A549 (cell line): ENCODE measurements around the gene COMMD6. TPM values are rescaled to one million over a fixed set of nuclear protein-coding genes. Genes with fewer than 3 reads are reported as not detected.
"Not testable (repeated sequence)": the region's sequence is repeated elsewhere in the genome, so short reads cannot be mapped to it uniquely, and the experiment has no call there.

ENCODE experiments used
- ATAC-seq, 2 experiments: fragments of 200-7000 bp in 1 of 2; fragments of >200 bp in 1 of 2; cut with Nextera tagmentation in 1 of 2; cut with Tn5 transposase in 1 of 2; 3 replicates each; pipeline versions ENCODE4 v1.8.0 to v1.9.1; 2018 to 2020; ENCODE audit warnings: mild to moderate bottlenecking in 1 of 2, moderate library complexity in 1 of 2
- CTCF ChIA-PET: fragments of 300-600 bp; sonication (Branson Sonifier 250); formaldehyde crosslinking; extraction: SDS; loops from one replicate; lab custom pipeline; 2021; ENCODE audit warnings: antibody characterized with exemption, inconsistent platforms; lab: Yijun Ruan, JAX
- POLR2A ChIA-PET: fragments of 350-600 bp; formaldehyde crosslinking; extraction: SDS; loops from one replicate; lab custom pipeline; 2021; ENCODE audit warnings: antibody characterized with exemption, inconsistent platforms; lab: Yijun Ruan, JAX
- DNase-seq, 2 experiments: peaks; one replicate each; pipeline versions ENCODE4 v3.0.0 to v3.0.0-alpha.2; 2011 to 2016; ENCODE audit warnings: low read depth in 1 of 2, low spot score in 1 of 2
- FAIRE-seq: peaks from 2 replicates; lab custom pipeline; 2011; peaks lifted over from hg19 to GRCh38; lab: Jason Lieb, UNC
- H3K27ac ChIP-seq, 2 experiments: fragments of >200 bp; sonication (Bioruptor Twin); formaldehyde crosslinking; 3 replicates each; pipeline ENCODE4 v1.5.1; 2016 to 2017
- H3K4me1 ChIP-seq: fragments of >200 bp; sonication (Bioruptor Twin); formaldehyde crosslinking; 3 replicates; pipeline ENCODE4 v1.6.1; 2016
- H3K4me2 ChIP-seq: fragments of >200 bp; sonication (Bioruptor Twin); formaldehyde crosslinking; 3 replicates; pipeline ENCODE4 v1.6.1; 2016
- H3K4me3 ChIP-seq: fragments of >200 bp; sonication (Bioruptor Twin); formaldehyde crosslinking; 3 replicates; pipeline ENCODE4 v1.5.1; 2016
- H3K9me3 ChIP-seq: fragments of >200 bp; sonication (Bioruptor Twin); formaldehyde crosslinking; 3 replicates; pipeline ENCODE4 v1.6.1; 2016
- BHLHE40 ChIP-seq: IDR thresholded peaks from 2 replicates; pipeline ENCODE4 v1.6.1; 2012; ENCODE audit warnings: low read depth, low read length, inconsistent platforms
- CBX8 ChIP-seq: fragments of 200-600 bp; sonication (generic); IDR thresholded peaks from 2 replicates; pipeline ENCODE4 v1.6.1; 2016
- CEBPB ChIP-seq, 2 experiments: fragments of >200 bp in 1 of 2; sonication (Bioruptor Twin) in 1 of 2; formaldehyde crosslinking in 1 of 2; IDR thresholded peaks; 2 replicates each; pipeline ENCODE4 v1.6.1; 2012 to 2016
- FOSL2 ChIP-seq, 2 experiments: fragments of 450-650 bp in 1 of 2; fragments of >200 bp in 1 of 2; sonication (Bioruptor Twin) in 1 of 2; formaldehyde crosslinking; IDR thresholded peaks; 2 replicates each; pipeline versions ENCODE4 v1.5.0 to v1.6.1; 2016 to 2020; ENCODE audit warnings: mild to moderate bottlenecking in 1 of 2, moderate library complexity in 1 of 2
- FOXS1 ChIP-seq: fragments of 250-450 bp; sonication (Bioruptor Pico); IDR thresholded peaks from 2 replicates; pipeline ENCODE4 v1.5.0; 2020; ENCODE audit warnings: mild to moderate bottlenecking, moderate library complexity
- HOXB13 ChIP-seq: fragments of 250-450 bp; sonication (Bioruptor Pico); IDR thresholded peaks from 2 replicates; pipeline ENCODE4 v1.5.0; 2020; ENCODE audit warnings: low read depth, mild to moderate bottlenecking, moderate library complexity
- HOXB5 ChIP-seq: fragments of 250-450 bp; sonication (Bioruptor Pico); IDR thresholded peaks from 2 replicates; pipeline ENCODE4 v1.5.0; 2020; ENCODE audit warnings: mild to moderate bottlenecking, moderate library complexity
- KDM5A ChIP-seq: fragments of 200-600 bp; sonication (generic); IDR thresholded peaks from 2 replicates; pipeline ENCODE4 v1.6.1; 2016; ENCODE audit warnings: antibody characterized with exemption, mild to moderate bottlenecking
- MAFK ChIP-seq: fragments of 450-650 bp; IDR thresholded peaks from 2 replicates; pipeline ENCODE4 v1.6.1; 2014; ENCODE audit not compliant: partially characterized antibody
- MAZ ChIP-seq: fragments of 150-350 bp; IDR thresholded peaks from 2 replicates; pipeline ENCODE4 v1.6.1; 2014; ENCODE audit warnings: antibody characterized with exemption, low read depth, low read length, borderline replicate concordance
- NR3C1 ChIP-seq: fragments of >200 bp; sonication (Bioruptor Twin); formaldehyde crosslinking; IDR thresholded peaks from 3 replicates; pipeline ENCODE4 v1.6.1; 2017
- PBX3 ChIP-seq: IDR thresholded peaks from 2 replicates; pipeline ENCODE4 v1.6.1; 2012
- POLR2AphosphoS2 ChIP-seq: conservative IDR thresholded peaks from 2 replicates; pipeline ENCODE4 v1.6.1; 2012; ENCODE audit warnings: low read length, improper control_type of control experiment, inconsistent platforms
- RARB ChIP-seq: fragments of 250-450 bp; sonication (Bioruptor Pico); IDR thresholded peaks from 2 replicates; pipeline ENCODE4 v1.8.0; 2021; ENCODE audit warnings: mild to moderate bottlenecking, moderate library complexity
- SREBF2 ChIP-seq: fragments of 450-650 bp; IDR thresholded peaks from 2 replicates; pipeline ENCODE4 v1.6.1; 2014; ENCODE audit warnings: mild to moderate bottlenecking, moderate library complexity
- TFCP2L1 ChIP-seq: fragments of 250-450 bp; sonication (Bioruptor Pico); IDR thresholded peaks from 2 replicates; pipeline ENCODE4 v1.5.0; 2021; ENCODE audit warnings: mild to moderate bottlenecking
- WGBS: methylation state at CpG from one replicate; pipeline ENCODE4 v1.1.6; 2017; ENCODE audit errors: missing lambda C conversion rate; 5-methylcytosine and 5-hydroxymethylcytosine counted together
- polyA plus RNA-seq, 4 experiments: library from polyadenylated mRNA; depleted of rRNA in 3 of 4; stranded (reverse); fragments of >200 nt; fragmentation: RNase III in 1 of 4; extraction: RNeasy Plus Mini Kit Qiagen cat#74134 plus additional on column Dnase treatment in 1 of 4; gene quantifications; 2 replicates in 3 of 4; 3 replicates in 1 of 4; pipeline ENCODE4 v1.2.3, GENCODE V29; 2011 to 2017
- TF ChIP-seq, protein P1 (sequence below): fragments of 200-600 bp; sonication (generic); IDR thresholded peaks from 2 replicates; pipeline ENCODE4 v1.6.1; 2016; ENCODE audit warnings: antibody characterized with exemption, mild to moderate bottlenecking, moderate library complexity

The COMMD6 gene
- polyA plus RNA-seq, 2 of the 4 experiments (the other 2 are of a cell fraction): 225 to 227 TPM

GRCh38 chr13:75547917-75548316, 10.3 kb upstream of the COMMD6 start:
- peaks cover 20% of the 10 kb centered on the region; the same call in 2 of the 3 replicates for H3K4me1 ChIP-seq
- H3K27ac ChIP-seq: no peak overlapping the region
- ChIA-PET CTCF (interaction anchor here (1.0 to 3.4 kb wide), 2 partner anchors 65 to 175 kb away, joined by 3 to 11 read pairs; partner anchors contain the start of gene TBC1D4), POLR2A (no interaction called here)
- no peak for ATAC-seq
- WGBS: 76% methylated on average over 3 of the region's 3 CpGs
- TF ChIP-seq CBX8 (no peak), POLR2AphosphoS2 (no peak), TFCP2L1 (CRISPR knock-in tag) (no peak), HOXB13 (CRISPR knock-in tag) (no peak), KDM5A (no peak), RARB (no peak), FOSL2 (IDR thresholded peaks at IDR 0.05) (no peak), FOSL2 (CRISPR knock-in tag; IDR thresholded peaks at IDR 0.05) (no peak), SREBF2 (no peak), BHLHE40 (no peak), CEBPB (IDR thresholded peaks at IDR 0.05) (no peak), NR3C1 (no peak), PBX3 (no peak)
- TF ChIP-seq, protein P1, sequence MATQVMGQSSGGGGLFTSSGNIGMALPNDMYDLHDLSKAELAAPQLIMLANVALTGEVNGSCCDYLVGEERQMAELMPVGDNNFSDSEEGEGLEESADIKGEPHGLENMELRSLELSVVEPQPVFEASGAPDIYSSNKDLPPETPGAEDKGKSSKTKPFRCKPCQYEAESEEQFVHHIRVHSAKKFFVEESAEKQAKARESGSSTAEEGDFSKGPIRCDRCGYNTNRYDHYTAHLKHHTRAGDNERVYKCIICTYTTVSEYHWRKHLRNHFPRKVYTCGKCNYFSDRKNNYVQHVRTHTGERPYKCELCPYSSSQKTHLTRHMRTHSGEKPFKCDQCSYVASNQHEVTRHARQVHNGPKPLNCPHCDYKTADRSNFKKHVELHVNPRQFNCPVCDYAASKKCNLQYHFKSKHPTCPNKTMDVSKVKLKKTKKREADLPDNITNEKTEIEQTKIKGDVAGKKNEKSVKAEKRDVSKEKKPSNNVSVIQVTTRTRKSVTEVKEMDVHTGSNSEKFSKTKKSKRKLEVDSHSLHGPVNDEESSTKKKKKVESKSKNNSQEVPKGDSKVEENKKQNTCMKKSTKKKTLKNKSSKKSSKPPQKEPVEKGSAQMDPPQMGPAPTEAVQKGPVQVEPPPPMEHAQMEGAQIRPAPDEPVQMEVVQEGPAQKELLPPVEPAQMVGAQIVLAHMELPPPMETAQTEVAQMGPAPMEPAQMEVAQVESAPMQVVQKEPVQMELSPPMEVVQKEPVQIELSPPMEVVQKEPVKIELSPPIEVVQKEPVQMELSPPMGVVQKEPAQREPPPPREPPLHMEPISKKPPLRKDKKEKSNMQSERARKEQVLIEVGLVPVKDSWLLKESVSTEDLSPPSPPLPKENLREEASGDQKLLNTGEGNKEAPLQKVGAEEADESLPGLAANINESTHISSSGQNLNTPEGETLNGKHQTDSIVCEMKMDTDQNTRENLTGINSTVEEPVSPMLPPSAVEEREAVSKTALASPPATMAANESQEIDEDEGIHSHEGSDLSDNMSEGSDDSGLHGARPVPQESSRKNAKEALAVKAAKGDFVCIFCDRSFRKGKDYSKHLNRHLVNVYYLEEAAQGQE: no peak
- no peak for FAIRE-seq
- H3K4me3 ChIP-seq: no peak overlapping the region
- 0 out of 3 replicates have a peak overlapping the region, but pooled peaks have one; percentile 88 for H3K4me2 ChIP-seq
- no peaks in the 10 kb centered on the region for H3K9me3 ChIP-seq
- DNase-seq: no peak

- not testable (repeated sequence) for ATAC-seq, H3K9me3 ChIP-seq, H3K4me3 ChIP-seq, DNase-seq, FAIRE-seq, H3K27ac ChIP-seq
- ChIA-PET CTCF (interaction anchor here (0.6 to 3.4 kb wide), 2 partner anchors 63 to 716 kb away, joined by 3 to 11 read pairs; partner anchors contain the start of gene TBC1D4), POLR2A (interaction anchor here (0.8 kb wide), 1 partner anchor 63 kb away, joined by 4 read pairs; the partner anchor contains the start of gene TBC1D4)
- Histone ChIP-seq H3K4me2 (0 out of 3 replicates have a peak overlapping the region, but pooled peaks have one; percentile 20), H3K4me1 (peaks cover 12% of the 10 kb centered on the region; the same call in 2 of the 3 replicates)
- 87% methylated on average over 14 of the region's 14 CpGs for WGBS
These were observed 7.7 kb upstream of the COMMD6 start for GRCh38 chr13:75545386-75545785.

GRCh38 chr13:75544681-75545330, 7.2 kb upstream of the COMMD6 start:
- Histone ChIP-seq H3K4me1 (peaks cover 11% of the 10 kb centered on the region; the same call in 2 of the 3 replicates), H3K27ac (no peak overlapping the region), H3K9me3 (no peaks in the 10 kb centered on the region), H3K4me2 (0 out of 3 replicates have a peak overlapping the region, but pooled peaks have one; percentile 20), H3K4me3 (no peak overlapping the region)
- 74% methylated on average over 10 of the region's 10 CpGs for WGBS
- ChIA-PET CTCF (interaction anchor here (0.6 kb wide), 1 partner anchor 716 kb away, joined by 3 read pairs; no protein-coding TSS in a partner anchor), POLR2A (interaction anchor here (0.8 kb wide), 1 partner anchor 63 kb away, joined by 4 read pairs; the partner anchor contains the start of gene TBC1D4)
- ATAC-seq (no peak), DNase-seq (peak in 1 of 2 experiments; percentile 11), FAIRE-seq (no peak)
- TF ChIP-seq FOXS1 (CRISPR knock-in tag) (no peak), CEBPB (IDR thresholded peaks at IDR 0.05) (no peak), HOXB5 (CRISPR knock-in tag) (no peak), FOSL2 (IDR thresholded peaks at IDR 0.05) (no peak), FOSL2 (CRISPR knock-in tag; IDR thresholded peaks at IDR 0.05) (no peak), MAZ (no peak), NR3C1 (no peak), MAFK (no peak)
- TF ChIP-seq, protein P1: no peak
